SJCRH30 (cell line): ENCODE data around the gene PBXIP1. TPM values are rescaled to one million over a fixed set of nuclear protein-coding genes. Genes with fewer than 3 reads are reported as not detected.

ENCODE experiments used
- DNase-seq, 2 experiments: peaks; one replicate each; pipeline ENCODE4 v3.0.0-alpha.2; 2015 to 2020
- H3K27ac ChIP-seq: fragments of 250-450 bp; sonication (Bioruptor Pico); 2 replicates; pipeline ENCODE4 v1.5.1; 2020; ENCODE audit warnings: mild to moderate bottlenecking, moderate library complexity
- H3K27me3 ChIP-seq: fragments of 250-450 bp; sonication (Bioruptor Pico); 2 replicates; pipeline ENCODE4 v1.5.1; 2020; ENCODE audit warnings: mild to moderate bottlenecking, moderate library complexity
- H3K36me3 ChIP-seq: fragments of 250-450 bp; sonication (Bioruptor Pico); 2 replicates; pipeline ENCODE4 v1.5.1; 2020; ENCODE audit warnings: mild to moderate bottlenecking, moderate library complexity
- H3K4me1 ChIP-seq: fragments of 250-450 bp; sonication (Bioruptor Pico); 2 replicates; pipeline ENCODE4 v1.5.1; 2020; ENCODE audit warnings: mild to moderate bottlenecking, moderate library complexity
- H3K4me3 ChIP-seq: fragments of 250-450 bp; sonication (Bioruptor Pico); 2 replicates; pipeline ENCODE4 v1.5.1; 2020; ENCODE audit warnings: mild to moderate bottlenecking, moderate library complexity
- H3K9me3 ChIP-seq: fragments of 250-450 bp; sonication (Bioruptor Pico); replicated peaks from 2 replicates; pipeline ENCODE4 v1.5.1; 2020; ENCODE audit warnings: mild to moderate bottlenecking, moderate library complexity
- total RNA-seq: library from RNA; depleted of rRNA; stranded (reverse); fragments of >200 nt; shearing (Covaris generic); gene quantifications from 2 replicates; pipeline ENCODE4 v1.2.3, GENCODE V29; 2014

The PBXIP1 gene
- total RNA-seq, 1 experiment from 2014 or later, result 40.2 TPM

- H3K4me3 ChIP-seq, result no peak overlapping the region
- peak overlapping the region; percentile 43 for H3K27ac ChIP-seq
- DNase-seq, result peak; percentile 59 to 76
- no peaks in the 10 kb centered on the region for H3K27me3 ChIP-seq
- peaks cover 3% of the 10 kb centered on the region; the same call in 1 of the 2 replicates for H3K36me3 ChIP-seq
- peaks cover 17% of the 10 kb centered on the region for H3K4me1 ChIP-seq
- H3K9me3 ChIP-seq, result no peaks in the 10 kb centered on the region
Observed at GRCh38 chr1:154944401-154945159, 11.3 kb downstream of the PBXIP1 start.

- peak; percentile 40 to 74 for DNase-seq
- peaks cover 17% of the 10 kb centered on the region for H3K4me1 ChIP-seq
- H3K36me3 ChIP-seq, result peaks cover 3% of the 10 kb centered on the region; the same call in 1 of the 2 replicates
- no peaks in the 10 kb centered on the region for H3K9me3 ChIP-seq
- no peak overlapping the region for H3K4me3 ChIP-seq
- no peaks in the 10 kb centered on the region for H3K27me3 ChIP-seq
- H3K27ac ChIP-seq, result peak overlapping the region; percentile 43
Observed at GRCh38 chr1:154943649-154944400, 12.1 kb downstream of the PBXIP1 start.

- peaks cover 17% of the 10 kb centered on the region for H3K4me1 ChIP-seq
- H3K9me3 ChIP-seq, result no peaks in the 10 kb centered on the region
- peaks cover 3% of the 10 kb centered on the region; the same call in 1 of the 2 replicates for H3K36me3 ChIP-seq
- DNase-seq, result peak in 1 of 2 experiments; percentile 26
- no peak overlapping the region for H3K27ac ChIP-seq
- H3K4me3 ChIP-seq, result no peak overlapping the region
- no peaks in the 10 kb centered on the region for H3K27me3 ChIP-seq
Observed at GRCh38 chr1:154941333-154942013, 14.4 kb downstream of the PBXIP1 start.

GRCh38 chr1:154940651-154941194 is 15.2 kb downstream of the PBXIP1 start:
- Histone ChIP-seq H3K4me3 (no peak overlapping the region), H3K4me1 (peaks cover 17% of the 10 kb centered on the region), H3K27me3 (no peaks in the 10 kb centered on the region), H3K9me3 (no peaks in the 10 kb centered on the region), H3K36me3 (peaks cover 3% of the 10 kb centered on the region; the same call in 1 of the 2 replicates), H3K27ac (no peak overlapping the region)
- no peak for DNase-seq

GRCh38 chr1:154940213-154940560 is 15.7 kb downstream of the PBXIP1 start:
- DNase-seq, result no peak
- H3K27ac ChIP-seq, result no peak overlapping the region
- H3K27me3 ChIP-seq, result no peaks in the 10 kb centered on the region
- H3K9me3 ChIP-seq, result no peaks in the 10 kb centered on the region
- H3K4me3 ChIP-seq, result no peak overlapping the region
- peaks cover under 1% of the 10 kb centered on the region; the same call in 1 of the 2 replicates for H3K36me3 ChIP-seq
- H3K4me1 ChIP-seq, result peaks cover 17% of the 10 kb centered on the region

GRCh38 chr1:154938604-154939399 is 17.1 kb downstream of the PBXIP1 start:
- H3K4me3 ChIP-seq, result no peak overlapping the region
- DNase-seq, result no peak
- H3K27me3 ChIP-seq, result no peaks in the 10 kb centered on the region
- H3K4me1 ChIP-seq, result peaks cover 7% of the 10 kb centered on the region
- no peak overlapping the region for H3K27ac ChIP-seq
- H3K36me3 ChIP-seq, result no peaks in the 10 kb centered on the region
- H3K9me3 ChIP-seq, result no peaks in the 10 kb centered on the region

- H3K27ac ChIP-seq, result no peak overlapping the region; the same call in 1 of the 2 replicates
- no peak for DNase-seq
- H3K4me3 ChIP-seq, result peak overlapping the region; percentile 64
- no peaks in the 10 kb centered on the region for H3K9me3 ChIP-seq
- no peaks in the 10 kb centered on the region for H3K36me3 ChIP-seq
- no peaks in the 10 kb centered on the region for H3K27me3 ChIP-seq
- peaks cover 3% of the 10 kb centered on the region; the same call in 1 of the 2 replicates for H3K4me1 ChIP-seq
Observed at GRCh38 chr1:154937988-154938386, 17.9 kb downstream of the PBXIP1 start.

GRCh38 chr1:154937085-154937987 is 18.6 kb downstream of the PBXIP1 start:
- peak overlapping the region; percentile 93 for H3K27ac ChIP-seq
- no peaks in the 10 kb centered on the region for H3K36me3 ChIP-seq
- H3K4me3 ChIP-seq, result peak overlapping the region; percentile 64
- H3K27me3 ChIP-seq, result no peaks in the 10 kb centered on the region
- H3K9me3 ChIP-seq, result no peaks in the 10 kb centered on the region
- peak; percentile 83 to 88 for DNase-seq
- H3K4me1 ChIP-seq, result 0 out of 2 replicates have a peak, but pooled peaks cover 3% of the 10 kb centered on the region

- no peaks in the 10 kb centered on the region for H3K27me3 ChIP-seq
- H3K9me3 ChIP-seq, result no peaks in the 10 kb centered on the region
- peak within 1 kb of the TSS; percentile 64 for H3K4me3 ChIP-seq
- 0 out of 2 replicates have a peak, but pooled peaks cover 3% of the 10 kb centered on the region for H3K4me1 ChIP-seq
- H3K36me3 ChIP-seq, result no peaks in the 10 kb centered on the region
- peak; percentile 93 to 94 for DNase-seq
- peak within 1 kb of the TSS; percentile 93 for H3K27ac ChIP-seq
Observed at GRCh38 chr1:154936555-154937084, 19.3 kb downstream of the PBXIP1 start, which contains the start of gene PMVK. PMVK (minus strand) TSS chr1:154936719; CDS start chr1:154936685, 34 bp downstream.

GRCh38 chr1:154935749-154936554 is 19.9 kb downstream of the PBXIP1 start:
- Histone ChIP-seq H3K9me3 (no peaks in the 10 kb centered on the region), H3K4me1 (no peaks in the 10 kb centered on the region), H3K4me3 (peak overlapping the region; percentile 64), H3K27me3 (no peaks in the 10 kb centered on the region), H3K36me3 (no peaks in the 10 kb centered on the region), H3K27ac (peak overlapping the region; percentile 93)
- DNase-seq, result no peak

- no peaks in the 10 kb centered on the region for H3K36me3 ChIP-seq
- DNase-seq, result no peak
- H3K4me1 ChIP-seq, result no peaks in the 10 kb centered on the region
- no peaks in the 10 kb centered on the region for H3K27me3 ChIP-seq
- H3K9me3 ChIP-seq, result no peaks in the 10 kb centered on the region
- H3K27ac ChIP-seq, result no peak overlapping the region
- H3K4me3 ChIP-seq, result no peak overlapping the region
Observed at GRCh38 chr1:154934358-154934948, 21.4 kb downstream of the PBXIP1 start.

GRCh38 chr1:154931940-154932487 is 23.9 kb downstream of the PBXIP1 start:
- H3K27me3 ChIP-seq, result no peaks in the 10 kb centered on the region
- no peak for DNase-seq
- H3K27ac ChIP-seq, result no peak overlapping the region
- no peak overlapping the region for H3K4me3 ChIP-seq
- no peaks in the 10 kb centered on the region for H3K4me1 ChIP-seq
- no peaks in the 10 kb centered on the region for H3K36me3 ChIP-seq
- H3K9me3 ChIP-seq, result no peaks in the 10 kb centered on the region
